ENCODE data around the gene NEDD4.
"Not testable (repeated sequence)": the region's sequence is repeated elsewhere in the genome, so short reads cannot be mapped to it uniquely, and the experiment has no call there.

Gene NEDD4

GRCh38 chr15:56019819-56020486, 26.5 kb upstream of the NEDD4 start:
- DNase-seq (ENCODE audit: low spot score): no peak
- no peak for TF ChIP-seq CTCF (IDR thresholded peaks at IDR 0.05; ENCODE audit: borderline replicate concordance, control extremely low read depth, extremely low read depth, insufficient read depth, missing control alignments)
- in situ Hi-C loops (cut with MboI; ENCODE audit: low sequenced_read_pairs, unreplicated experiment): no loop called here

GRCh38 chr15:56019060-56019793, 25.8 kb upstream of the NEDD4 start:
- in situ Hi-C loops (cut with MboI; ENCODE audit: low sequenced_read_pairs, unreplicated experiment): no loop called here
- DNase-seq (ENCODE audit: low spot score): no peak
- TF ChIP-seq CTCF (IDR thresholded peaks at IDR 0.05; ENCODE audit: borderline replicate concordance, control extremely low read depth, extremely low read depth, insufficient read depth, missing control alignments): no peak

- no peak for DNase-seq (ENCODE audit: low spot score)
- in situ Hi-C loops (cut with MboI; ENCODE audit: low sequenced_read_pairs, unreplicated experiment): no loop called here
- TF ChIP-seq CTCF (IDR thresholded peaks at IDR 0.05; ENCODE audit: borderline replicate concordance, control extremely low read depth, extremely low read depth, insufficient read depth, missing control alignments): no peak
These were observed 24.5 kb upstream of the NEDD4 start for GRCh38 chr15:56017920-56018319.

GRCh38 chr15:56017511-56017910, 24.1 kb upstream of the NEDD4 start:
- DNase-seq (ENCODE audit: low spot score): no peak
- in situ Hi-C loops (cut with MboI; ENCODE audit: low sequenced_read_pairs, unreplicated experiment): no loop called here
- TF ChIP-seq CTCF (IDR thresholded peaks at IDR 0.05; ENCODE audit: borderline replicate concordance, control extremely low read depth, extremely low read depth, insufficient read depth, missing control alignments): no peak

- DNase-seq (ENCODE audit: low spot score): no peak
These were observed 22.9 kb upstream of the NEDD4 start for GRCh38 chr15:56016281-56016680.

GRCh38 chr15:56014677-56015076, 21.3 kb upstream of the NEDD4 start:
- no peak for DNase-seq (ENCODE audit: low spot score)
- in situ Hi-C loops (cut with MboI; ENCODE audit: low sequenced_read_pairs, unreplicated experiment): no loop called here
- TF ChIP-seq CTCF (IDR thresholded peaks at IDR 0.05; ENCODE audit: borderline replicate concordance, control extremely low read depth, extremely low read depth, insufficient read depth, missing control alignments): no peak

More at GRCh38 chr15:56016281-56016680, 22.9 kb upstream of the NEDD4 start:
- TF ChIP-seq CTCF (IDR thresholded peaks at IDR 0.05; ENCODE audit: borderline replicate concordance, control extremely low read depth, extremely low read depth, insufficient read depth, missing control alignments): no peak
- in situ Hi-C loops (cut with MboI; ENCODE audit: low sequenced_read_pairs, unreplicated experiment): no loop called here

- in situ Hi-C loops (cut with MboI; ENCODE audit: low sequenced_read_pairs, unreplicated experiment); DNase-seq (ENCODE audit: low spot score): not testable (repeated sequence)
These were observed 13.6 kb upstream of the NEDD4 start for GRCh38 chr15:56007053-56007452.

GRCh38 chr15:56006371-56006770, 13.0 kb upstream of the NEDD4 start:
- DNase-seq (ENCODE audit: low spot score); in situ Hi-C loops (cut with MboI; ENCODE audit: low sequenced_read_pairs, unreplicated experiment): not testable (repeated sequence)

- in situ Hi-C loops (cut with MboI; ENCODE audit: low sequenced_read_pairs, unreplicated experiment); DNase-seq (ENCODE audit: low spot score): not testable (repeated sequence)
These were observed 10.9 kb upstream of the NEDD4 start for GRCh38 chr15:56004281-56004680.

- in situ Hi-C loops (cut with MboI; ENCODE audit: low sequenced_read_pairs, unreplicated experiment); DNase-seq (ENCODE audit: low spot score): not testable (repeated sequence)
These were observed 10.4 kb upstream of the NEDD4 start for GRCh38 chr15:56003777-56004176.

All from GM13976 (cell line).